Activated CD8-positive, alpha-beta memory T cell treated with anti-CD3 and anti-CD28 coated beads, Interleukin-2, amount 50 U/mL, for 24 hours (primary cell): ENCODE results near the gene CDH5.

Experiments
- DNase-seq: peaks from one replicate; pipeline ENCODE4 v3.0.0-alpha.2; 2020; ENCODE audit errors: extremely low read depth

The CDH5 gene

GRCh38 chr16:66391726-66392670, 25.5 kb downstream of the CDH5 start:
- no peak for DNase-seq

GRCh38 chr16:66395806-66396555, 29.5 kb downstream of the CDH5 start:
- no peak for DNase-seq

GRCh38 chr16:66397736-66398433, 31.4 kb downstream of the CDH5 start:
- DNase-seq, result no peak

- no peak for DNase-seq
These were observed 32.5 kb downstream of the CDH5 start for GRCh38 chr16:66399031-66399430.

GRCh38 chr16:66399930-66400329, 33.4 kb downstream of the CDH5 start:
- DNase-seq, result no peak

- no peak for DNase-seq
These were observed 34.3 kb downstream of the CDH5 start for GRCh38 chr16:66400503-66401380.

- no peak for DNase-seq
These were observed 35.1 kb downstream of the CDH5 start for GRCh38 chr16:66401610-66402009.

- no peak for DNase-seq
These were observed 35.7 kb downstream of the CDH5 start for GRCh38 chr16:66402166-66402565.

GRCh38 chr16:66402591-66403230, 36.2 kb downstream of the CDH5 start:
- no peak for DNase-seq

- DNase-seq, result no peak
These were observed 37.1 kb downstream of the CDH5 start for GRCh38 chr16:66403531-66404145.

- DNase-seq, result no peak
These were observed 38.7 kb downstream of the CDH5 start for GRCh38 chr16:66405057-66405783.

- DNase-seq, result peak; percentile 73
These were observed 40.2 kb downstream of the CDH5 start for GRCh38 chr16:66406534-66407221.

GRCh38 chr16:66408163-66409048, 41.9 kb downstream of the CDH5 start:
- DNase-seq, result no peak

- no peak for DNase-seq
These were observed 42.7 kb downstream of the CDH5 start for GRCh38 chr16:66409156-66409555.

GRCh38 chr16:66412182-66412581, 45.7 kb downstream of the CDH5 start:
- no peak for DNase-seq

- DNase-seq, result no peak
These were observed 48.4 kb downstream of the CDH5 start for GRCh38 chr16:66414891-66415290.

GRCh38 chr16:66416136-66416535, 49.6 kb downstream of the CDH5 start:
- DNase-seq, result no peak
